GM12878 (cell line): ENCODE measurements around the gene HMOX1. TPM values are rescaled to one million over a fixed set of nuclear protein-coding genes. Genes with fewer than 3 reads are reported as not detected.

Source experiments
- ASH2L ChIP-seq: fragments of 300-600, 200-600 bp; sonication (generic); IDR thresholded peaks from 2 replicates; pipeline ENCODE4 v1.6.1; 2017; ENCODE audit warnings: low read depth, mild to moderate bottlenecking, borderline replicate concordance
- EP300 ChIP-seq, 2 experiments: fragments of 150-350 bp in 1 of 2; IDR thresholded peaks; 2 replicates each; pipeline ENCODE4 v1.6.1; 2011 to 2012; ENCODE audit warnings: low read depth in 2 of 2, low read length in 2 of 2, borderline replicate concordance in 1 of 2, improper control_type of control experiment in 1 of 2, inconsistent platforms in 1 of 2; ENCODE audit not compliant: control insufficient read depth in 1 of 2
- FOS ChIP-seq: IDR thresholded peaks from 3 replicates; pipeline ENCODE4 v1.6.1; 2011; ENCODE audit warnings: borderline replicate concordance; ENCODE audit not compliant: insufficient read length; ENCODE audit errors: extremely low read depth
- IRF5 ChIP-seq: fragments of 450-650 bp; IDR thresholded peaks from 2 replicates; pipeline ENCODE4 v1.6.1; 2017; ENCODE audit warnings: borderline replicate concordance
- MTA3 ChIP-seq: IDR thresholded peaks from 2 replicates; pipeline ENCODE4 v1.6.1; 2012; ENCODE audit warnings: low read length, inconsistent platforms, borderline replicate concordance
- MYB ChIP-seq: fragments of 150-350 bp; IDR thresholded peaks from 2 replicates; pipeline ENCODE4 v1.6.1; 2014; ENCODE audit warnings: mild to moderate bottlenecking, low read depth, low read length, borderline replicate concordance
- NFIC ChIP-seq: IDR thresholded peaks from 2 replicates; pipeline ENCODE4 v1.6.1; 2012; ENCODE audit warnings: low read depth, mild to moderate bottlenecking, inconsistent platforms, low read length, moderate library complexity
- NR2F1 ChIP-seq: fragments of 450-650 bp; conservative IDR thresholded peaks from 2 replicates; pipeline ENCODE4 v1.6.1; 2017; ENCODE audit warnings: mild to moderate bottlenecking
- RAD21 ChIP-seq: IDR thresholded peaks from 2 replicates; pipeline ENCODE4 v1.6.1; 2011; ENCODE audit warnings: mild to moderate bottlenecking, low read depth, low read length, moderate library complexity; ENCODE audit not compliant: insufficient read depth
- SIN3A ChIP-seq: IDR thresholded peaks from 2 replicates; pipeline ENCODE4 v1.6.1; 2012; ENCODE audit warnings: low read depth, low read length, improper control_type of control experiment
- SREBF2 ChIP-seq: IDR thresholded peaks from 2 replicates; pipeline ENCODE4 v1.6.1; 2012; ENCODE audit warnings: mild to moderate bottlenecking, low read length
- YY1 ChIP-seq: IDR thresholded peaks from 2 replicates; pipeline ENCODE4 v1.6.1; 2011; ENCODE audit warnings: low read depth, mild to moderate bottlenecking, low read length
- ZBTB40 ChIP-seq: fragments of 450-650 bp; IDR thresholded peaks from 2 replicates; pipeline ENCODE4 v1.6.1; 2016; ENCODE audit warnings: mild to moderate bottlenecking, moderate library complexity, borderline replicate concordance
- polyA plus RNA-seq, 11 experiments: library from polyadenylated mRNA; depleted of rRNA in 4 of 11; unstranded in 6 of 11; stranded (reverse) in 5 of 11; fragments of >200 nt; fragmentation: Nextera tagmentation in 4 of 11; fragmentation: Illumina TruSeq in 1 of 11; extraction: Ambion mirVana in 4 of 11; extraction: Trizol in 1 of 11; gene quantifications; 1 replicate in 1 of 11; 2 replicates in 10 of 11; pipeline versions ENCODE4 v1.2.1 to v1.2.3, GENCODE V29; 2011 to 2016; ENCODE audit warnings: inconsistent platforms in 2 of 11, missing spikeins in 2 of 11, low read depth in 1 of 11
- total RNA-seq, 4 experiments: library from RNA; depleted of rRNA in 3 of 4; stranded (reverse); fragments of >200 nt in 3 of 4; fragmentation: Illumina TruSeq in 1 of 4; extraction: Trizol in 1 of 4; gene quantifications; 2 replicates each; pipeline versions ENCODE4 v1.2.1 to v1.2.3, GENCODE V29; 2013 to 2021
- TF ChIP-seq, protein P1 (sequence below): IDR thresholded peaks from 2 replicates; pipeline ENCODE4 v1.6.1; 2011; ENCODE audit warnings: borderline replicate concordance, low read depth, mild to moderate bottlenecking, moderate library complexity, low read length; ENCODE audit not compliant: insufficient read depth, poor library complexity, severe bottlenecking
- TF ChIP-seq, protein P2 (sequence below): IDR thresholded peaks from 2 replicates; pipeline ENCODE4 v1.6.1; 2012; ENCODE audit warnings: low read length, inconsistent platforms

HMOX1 gene
- total and polyA plus RNA-seq, 10 of the 15 experiments (the other 5 are each of a cell fraction or from before 2014, with no cell fraction given), result 1.5 to 36.7 (median 18.8) TPM

GRCh38 chr22:35411102-35411501 lies 30.2 kb downstream of the HMOX1 start (continued):
- TF ChIP-seq IRF5, result peak; percentile 79
- no peak for TF ChIP-seq SIN3A
- no peak for TF ChIP-seq MTA3
- TF ChIP-seq, protein P1, sequence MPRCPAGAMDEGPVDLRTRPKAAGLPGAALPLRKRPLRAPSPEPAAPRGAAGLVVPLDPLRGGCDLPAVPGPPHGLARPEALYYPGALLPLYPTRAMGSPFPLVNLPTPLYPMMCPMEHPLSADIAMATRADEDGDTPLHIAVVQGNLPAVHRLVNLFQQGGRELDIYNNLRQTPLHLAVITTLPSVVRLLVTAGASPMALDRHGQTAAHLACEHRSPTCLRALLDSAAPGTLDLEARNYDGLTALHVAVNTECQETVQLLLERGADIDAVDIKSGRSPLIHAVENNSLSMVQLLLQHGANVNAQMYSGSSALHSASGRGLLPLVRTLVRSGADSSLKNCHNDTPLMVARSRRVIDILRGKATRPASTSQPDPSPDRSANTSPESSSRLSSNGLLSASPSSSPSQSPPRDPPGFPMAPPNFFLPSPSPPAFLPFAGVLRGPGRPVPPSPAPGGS, result no peak
- no peak for TF ChIP-seq NFIC
- TF ChIP-seq ASH2L, result no peak
- TF ChIP-seq YY1, result peak; percentile 56; the same call in 1 of the 2 replicates
- TF ChIP-seq, protein P2, sequence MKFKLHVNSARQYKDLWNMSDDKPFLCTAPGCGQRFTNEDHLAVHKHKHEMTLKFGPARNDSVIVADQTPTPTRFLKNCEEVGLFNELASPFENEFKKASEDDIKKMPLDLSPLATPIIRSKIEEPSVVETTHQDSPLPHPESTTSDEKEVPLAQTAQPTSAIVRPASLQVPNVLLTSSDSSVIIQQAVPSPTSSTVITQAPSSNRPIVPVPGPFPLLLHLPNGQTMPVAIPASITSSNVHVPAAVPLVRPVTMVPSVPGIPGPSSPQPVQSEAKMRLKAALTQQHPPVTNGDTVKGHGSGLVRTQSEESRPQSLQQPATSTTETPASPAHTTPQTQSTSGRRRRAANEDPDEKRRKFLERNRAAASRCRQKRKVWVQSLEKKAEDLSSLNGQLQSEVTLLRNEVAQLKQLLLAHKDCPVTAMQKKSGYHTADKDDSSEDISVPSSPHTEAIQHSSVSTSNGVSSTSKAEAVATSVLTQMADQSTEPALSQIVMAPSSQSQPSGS, result no peak
- TF ChIP-seq RAD21, result peak; percentile 59
- TF ChIP-seq MYB, result no peak
- TF ChIP-seq EP300 (IDR thresholded peaks at IDR 0.05; ENCODE audit: borderline replicate concordance in 1 of 2, control insufficient read depth in 1 of 2, low read depth in 2 of 2, low read length in 2 of 2), result peak in 1 of 2 experiments; percentile 36; a peak in 1 of 4 replicates
- peak; percentile 62 for TF ChIP-seq NR2F1
- no peak for TF ChIP-seq FOS
- no peak for TF ChIP-seq ZBTB40
- TF ChIP-seq SREBF2, result no peak
